Measurements from ENCODE around the gene NCCRP1.
"Not testable (repeated sequence)": the region's sequence is repeated elsewhere in the genome, so short reads cannot be mapped to it uniquely, and the experiment has no call there.

Gene NCCRP1

DNA sequence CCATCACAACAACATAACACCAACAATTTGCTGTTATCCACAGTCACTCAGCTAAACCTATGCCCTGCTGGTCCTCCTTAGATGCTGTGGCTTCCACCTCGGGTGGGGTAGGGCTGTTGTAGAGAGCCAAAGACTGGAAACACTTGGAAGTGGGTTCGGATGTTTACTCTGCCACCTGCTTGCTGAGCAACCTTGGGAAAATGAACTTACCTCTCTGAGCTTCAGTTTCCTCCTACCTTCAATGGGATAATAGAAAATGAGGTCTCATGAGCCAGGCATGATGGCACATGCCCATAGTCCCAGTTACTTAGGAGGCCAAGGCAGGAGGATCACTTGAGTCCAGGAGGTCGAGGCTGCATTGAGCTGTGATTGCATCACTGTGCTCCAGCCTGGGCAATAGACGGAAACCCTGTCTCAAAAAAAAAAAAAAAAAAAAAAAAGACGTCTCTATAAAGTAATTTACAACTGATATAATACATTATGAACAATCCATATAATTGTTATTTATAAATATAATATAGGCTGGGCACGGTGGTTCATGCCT is 10.6 kb downstream of the NCCRP1 start:
- no peak for DNase-seq (ENCODE audit: low read depth in 2 of 2, low spot score in 1 of 2)

DNA sequence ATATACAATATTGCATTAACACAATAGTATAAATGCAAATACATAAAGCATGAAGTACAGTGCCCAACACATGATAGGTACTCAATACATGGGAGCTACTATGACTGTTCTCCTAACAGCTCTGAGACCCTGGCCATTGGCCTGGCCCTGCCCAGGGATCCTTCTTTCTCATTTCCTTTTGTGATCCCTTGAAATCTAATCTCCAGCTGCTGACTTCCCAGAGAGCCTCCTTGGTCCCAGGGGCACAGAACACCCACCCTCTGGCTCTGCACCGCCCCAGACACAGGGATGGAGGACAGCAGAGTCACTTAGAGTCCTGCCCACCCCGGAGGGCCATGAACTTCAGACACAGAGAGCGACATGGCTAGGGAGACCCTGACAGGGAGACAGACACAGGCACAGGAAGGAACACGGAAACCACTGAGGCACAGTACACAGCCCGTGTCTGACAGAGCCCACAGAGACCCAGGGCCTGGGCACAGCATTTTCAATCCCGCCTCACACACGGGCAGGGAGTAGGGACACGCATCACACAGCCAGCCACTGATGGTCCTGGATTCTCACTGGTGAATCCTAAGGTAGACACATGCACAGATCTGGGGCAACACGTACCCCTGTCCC is 11.5 kb downstream of the NCCRP1 start:
- no peak for DNase-seq (ENCODE audit: low read depth in 2 of 2, low spot score in 1 of 2)

DNA sequence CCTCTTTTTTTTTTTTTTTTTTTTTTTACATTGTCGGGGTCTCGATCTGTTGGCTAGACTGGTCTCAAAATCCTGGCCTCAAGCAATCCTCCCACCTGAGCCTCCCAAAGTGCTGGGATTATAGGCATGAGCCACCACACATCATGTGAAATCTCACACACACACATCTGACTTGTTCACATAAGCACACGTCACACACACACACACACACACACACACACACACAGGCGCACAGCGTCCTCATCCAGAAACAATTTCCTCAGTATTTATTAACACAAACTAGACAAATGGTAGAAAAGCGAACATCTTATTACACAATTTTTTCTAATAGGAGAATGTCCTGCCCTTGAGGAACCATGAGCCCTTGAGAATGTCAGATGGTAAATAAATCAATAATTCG is 12.4 kb downstream of the NCCRP1 start:
- DNase-seq (ENCODE audit: low read depth in 2 of 2, low spot score in 1 of 2), result no peak

DNA sequence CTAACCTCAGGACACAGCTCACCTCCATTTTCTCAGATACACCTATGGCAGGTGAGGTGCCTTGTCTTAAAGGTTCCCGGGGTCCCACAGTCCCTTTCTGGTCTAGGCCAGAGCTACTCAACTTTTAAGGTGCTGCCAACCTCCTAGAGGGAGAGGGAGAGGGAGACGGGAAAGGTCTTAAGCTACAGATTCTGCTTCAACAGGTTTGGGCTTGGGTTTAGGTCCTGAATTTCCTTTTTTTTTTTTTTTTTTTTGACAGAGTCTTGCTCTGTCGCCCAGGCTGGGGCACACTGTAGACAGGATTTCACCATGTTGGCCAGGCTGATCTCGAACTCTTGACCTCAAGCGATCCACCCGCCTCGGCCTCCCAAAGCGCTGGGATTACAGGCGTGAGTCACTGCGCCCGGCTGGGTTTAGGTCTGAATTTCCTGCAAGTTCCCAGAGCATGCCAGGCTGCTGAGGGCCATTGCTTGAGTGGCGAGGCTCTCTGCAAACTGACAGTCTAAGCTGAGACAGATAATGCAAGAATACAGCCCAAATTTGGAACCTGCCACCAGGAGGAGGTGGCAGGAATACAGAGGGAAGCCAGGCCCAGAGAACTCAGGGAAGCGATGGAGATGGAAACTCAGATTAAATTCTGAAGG is 15.1 kb downstream of the NCCRP1 start:
- DNase-seq (ENCODE audit: low read depth in 2 of 2, low spot score in 1 of 2), result no peak

DNA sequence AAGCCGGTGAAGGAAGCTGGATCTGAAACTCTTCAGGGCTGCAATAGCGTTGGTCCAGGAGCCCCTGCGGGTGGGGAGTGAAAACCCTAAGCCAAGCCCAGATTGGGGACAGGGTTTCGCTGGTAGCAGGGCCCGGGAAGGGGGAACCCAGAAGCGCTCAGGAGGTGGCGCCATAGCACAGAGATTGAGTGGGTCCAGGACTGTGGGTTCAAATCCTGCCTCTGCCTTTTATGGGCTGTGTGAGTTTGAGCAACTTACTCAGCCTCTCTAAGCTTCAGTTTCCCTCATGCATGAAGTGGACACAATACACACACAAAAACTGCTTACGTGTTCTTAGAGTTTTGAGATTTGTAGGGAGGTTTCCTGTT is 15.6 kb downstream of the NCCRP1 start:
- DNase-seq (ENCODE audit: low read depth in 2 of 2, low spot score in 1 of 2), result peak; percentile 5 to 34

DNA sequence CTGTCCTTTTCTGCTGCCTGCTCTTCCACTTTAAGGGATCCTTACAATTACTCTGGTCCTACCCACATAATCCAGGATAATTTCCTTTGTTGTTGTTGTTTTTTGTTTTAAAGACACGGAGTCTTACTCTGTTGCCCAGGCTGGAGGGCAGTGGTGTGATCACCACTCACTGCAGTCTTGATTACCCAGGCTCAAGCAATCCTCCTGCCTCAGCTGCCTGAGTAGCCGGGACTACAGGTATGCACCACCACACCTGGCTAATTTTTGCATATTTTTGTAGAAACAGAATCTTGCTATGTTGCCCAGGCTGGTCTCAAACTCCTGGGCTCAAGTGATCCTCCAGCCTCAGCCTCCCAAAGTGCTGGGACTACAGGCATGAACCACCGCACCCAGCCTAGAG is 18.6 kb downstream of the NCCRP1 start:
- not testable (repeated sequence) for DNase-seq (ENCODE audit: low read depth in 2 of 2, low spot score in 1 of 2)

DNA sequence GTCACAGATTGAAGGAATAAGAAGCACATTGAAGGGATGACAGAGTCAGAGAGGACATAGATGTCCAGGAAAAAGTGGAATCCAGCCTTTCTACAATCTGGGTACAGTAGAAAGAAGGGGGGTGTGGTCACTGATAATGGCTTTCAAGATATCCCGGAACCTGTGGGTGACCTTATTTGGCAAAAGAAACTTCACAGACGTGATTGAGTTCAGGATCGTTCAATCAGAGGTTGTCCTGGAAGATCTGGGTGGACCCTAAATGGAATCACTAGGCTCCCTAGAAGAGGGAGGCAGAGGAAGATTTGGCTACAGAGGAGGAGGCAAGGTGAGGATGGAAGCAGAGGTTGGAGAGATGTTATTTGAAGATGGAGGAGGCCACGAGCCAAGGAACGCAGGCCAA is 20.3 kb downstream of the NCCRP1 start:
- no peak for DNase-seq (ENCODE audit: low read depth in 2 of 2, low spot score in 1 of 2)

DNA sequence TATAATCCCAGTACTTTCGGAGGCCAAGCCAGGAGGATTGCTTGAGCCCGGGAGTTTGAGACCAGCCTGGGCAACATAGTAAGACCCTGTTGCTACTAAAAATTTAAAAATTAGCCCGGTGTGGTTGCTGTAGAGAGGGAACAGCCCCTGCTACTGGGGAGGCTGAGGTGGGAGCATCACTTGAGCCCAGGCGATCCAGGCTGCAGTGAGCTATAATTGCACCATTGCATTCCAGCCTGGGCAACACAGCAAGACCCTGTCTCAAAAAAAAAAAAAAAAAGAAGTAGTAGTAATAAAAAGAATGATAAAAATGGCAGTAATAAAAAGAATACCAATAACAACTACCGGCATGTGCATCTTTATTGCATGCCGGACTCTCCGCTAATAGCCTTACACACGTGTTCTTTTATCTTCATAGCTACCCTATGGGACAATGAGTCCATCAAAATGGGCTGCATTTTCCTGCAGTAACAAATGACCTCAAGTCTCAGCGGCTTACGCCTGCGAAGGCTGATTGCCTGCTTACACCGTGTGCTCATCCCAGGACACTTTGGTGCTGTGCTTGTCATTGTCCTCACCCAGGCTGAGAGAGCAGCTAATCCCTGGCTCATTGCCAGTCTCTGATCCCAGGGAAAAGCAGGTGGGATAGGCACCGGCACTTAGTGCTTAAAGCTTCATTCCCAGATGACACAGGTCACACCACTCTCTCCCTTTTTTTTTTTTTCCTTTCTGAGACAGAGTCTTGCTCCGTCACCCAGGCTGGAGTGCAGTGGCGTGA is 21.7 kb downstream of the NCCRP1 start:
- no peak for DNase-seq (ENCODE audit: low read depth in 2 of 2, low spot score in 1 of 2)

DNA sequence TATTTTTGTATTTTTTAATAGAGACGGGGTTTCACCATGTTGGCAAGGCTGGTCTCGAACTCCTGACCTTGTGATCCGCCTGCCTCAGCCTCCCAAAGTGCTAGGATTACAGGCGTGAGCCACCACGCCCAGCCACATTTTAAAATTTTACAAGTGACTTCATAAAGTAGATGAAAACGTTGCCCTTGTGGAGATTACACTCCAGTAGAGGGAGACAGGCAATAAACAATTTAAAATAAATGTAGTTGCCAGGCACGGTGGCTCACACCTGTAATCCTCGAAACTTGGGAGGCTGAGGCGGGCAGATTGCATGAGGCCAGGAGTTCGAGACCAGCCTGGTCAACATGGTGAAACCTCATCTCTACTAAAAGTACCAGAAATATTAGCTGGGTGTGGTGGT is 22.3 kb downstream of the NCCRP1 start:
- not testable (repeated sequence) for DNase-seq (ENCODE audit: low read depth in 2 of 2, low spot score in 1 of 2)

DNA sequence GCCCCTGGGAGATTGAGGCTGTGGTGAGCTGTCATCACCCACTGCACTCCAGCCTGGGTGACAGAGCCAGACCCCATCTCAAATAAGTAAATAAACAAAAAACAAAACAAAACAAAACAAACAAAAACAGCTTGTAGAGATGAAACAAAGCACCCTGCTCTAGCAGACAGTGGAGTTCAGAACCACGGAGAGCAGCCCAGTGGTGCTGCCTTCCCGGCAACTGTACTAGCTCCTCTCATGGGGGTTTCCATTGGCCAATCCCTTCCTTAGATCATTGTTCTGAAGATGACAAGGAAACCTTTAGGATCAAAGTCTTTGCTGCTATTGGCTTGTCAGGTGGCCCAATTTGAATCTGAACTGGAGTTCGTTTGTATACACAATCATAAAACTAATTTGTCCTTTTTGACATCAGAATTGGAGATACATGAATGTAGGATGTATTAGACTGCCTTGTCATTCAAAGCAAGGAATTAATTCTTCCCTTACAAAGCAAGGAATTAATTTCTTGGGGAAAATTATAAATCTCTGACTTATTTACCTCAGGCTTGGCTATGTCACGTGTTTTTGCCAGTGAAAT is 27.0 kb downstream of the NCCRP1 start:
- no peak for DNase-seq (ENCODE audit: low read depth in 2 of 2, low spot score in 1 of 2)

DNA sequence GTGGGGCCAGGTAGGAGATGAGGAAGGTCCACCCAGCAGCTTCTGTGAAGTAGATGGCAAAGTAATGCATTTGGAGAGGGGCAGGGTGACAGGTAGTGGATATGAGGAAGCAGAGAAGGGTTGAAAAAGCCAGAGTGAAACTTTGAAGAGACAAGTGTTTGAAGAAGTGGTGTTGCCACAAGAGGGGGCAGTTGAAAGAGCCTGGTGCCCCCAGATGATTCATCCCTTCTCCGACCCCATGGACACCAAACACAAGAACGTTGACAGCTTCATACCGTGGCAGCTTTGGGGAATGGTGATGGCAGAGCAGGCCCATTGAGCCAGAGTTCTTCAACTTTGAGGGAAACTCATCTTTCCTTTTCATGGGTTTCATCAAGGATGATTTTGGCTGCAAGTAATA is 28.1 kb downstream of the NCCRP1 start:
- no peak for DNase-seq (ENCODE audit: low read depth in 2 of 2, low spot score in 1 of 2)

DNA sequence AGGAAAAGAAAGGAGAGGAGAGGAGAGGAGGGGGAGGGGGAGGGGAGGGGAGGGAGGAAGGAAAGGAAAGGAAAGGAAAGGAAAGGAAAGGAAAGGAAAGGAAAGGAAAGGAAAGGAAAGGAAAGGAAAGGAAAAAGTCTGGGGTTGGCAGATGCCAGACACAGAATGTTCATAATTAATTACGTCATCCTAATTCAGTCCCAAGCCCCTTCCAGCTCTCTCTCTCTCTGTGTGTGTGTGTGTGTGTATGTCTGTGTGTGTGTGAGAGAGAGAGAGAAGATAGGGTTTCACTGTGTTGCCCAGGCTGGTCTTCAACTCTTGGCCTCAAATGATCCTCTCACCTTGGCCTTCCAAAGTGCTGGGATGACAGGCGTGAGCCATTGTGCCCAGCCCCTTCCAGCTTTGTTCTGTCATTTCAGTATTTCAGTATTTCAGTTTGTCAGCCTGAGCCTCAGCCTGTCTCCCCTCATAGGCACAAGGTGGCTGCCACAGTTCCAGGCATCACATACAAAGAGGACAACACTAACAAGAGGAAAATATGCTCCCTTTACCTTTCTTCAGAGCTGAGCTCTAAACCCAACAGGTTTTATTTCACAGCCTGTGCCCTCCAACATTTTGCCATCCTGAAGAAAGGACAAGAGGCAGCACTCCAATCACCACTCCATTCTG is 33.5 kb downstream of the NCCRP1 start:
- DNase-seq (ENCODE audit: low read depth in 2 of 2, low spot score in 1 of 2), result no peak

DNA sequence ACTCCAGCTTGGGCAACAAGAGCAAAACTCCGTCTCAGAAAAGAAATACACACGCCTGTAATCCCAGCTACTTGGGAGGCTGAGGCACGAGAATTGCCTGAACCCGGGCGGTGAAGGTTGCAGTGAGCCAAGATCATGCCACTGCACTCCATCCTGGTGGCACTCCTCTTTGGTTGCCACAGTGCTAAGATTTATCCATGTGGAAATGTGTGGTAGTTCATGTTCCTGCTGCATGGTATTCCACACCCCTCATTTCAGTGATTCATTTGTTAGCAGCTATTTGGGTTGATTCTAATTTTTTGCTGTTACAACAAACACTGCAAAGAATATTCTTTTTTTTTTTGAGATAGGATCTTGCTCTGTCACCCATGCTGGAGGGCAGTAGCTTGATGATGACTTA is 35.9 kb downstream of the NCCRP1 start:
- DNase-seq (ENCODE audit: low read depth in 2 of 2, low spot score in 1 of 2), result no peak

DNA sequence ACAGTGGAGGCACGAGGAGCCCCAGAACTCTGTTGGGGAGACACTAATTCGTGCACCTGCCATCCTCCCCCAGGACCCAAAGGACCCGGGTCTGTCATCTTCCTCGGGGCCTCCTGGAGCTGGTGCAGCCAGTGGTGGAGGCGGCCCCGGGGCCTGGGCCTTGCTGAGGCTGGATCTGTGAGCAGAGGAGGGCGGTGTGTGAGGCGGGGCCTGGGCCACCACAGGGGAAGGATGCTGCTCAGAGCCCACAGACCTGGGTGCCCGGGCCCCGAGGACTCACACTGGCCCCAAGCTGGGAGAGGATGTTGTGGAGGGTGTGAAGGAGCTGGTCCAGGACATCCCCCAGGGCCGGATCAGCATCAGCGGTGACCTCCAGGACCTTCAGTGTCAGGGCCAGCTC is 39.8 kb downstream of the NCCRP1 start:
- peak; percentile 10 to 17 for DNase-seq (ENCODE audit: low read depth in 2 of 2, low spot score in 1 of 2)

DNA sequence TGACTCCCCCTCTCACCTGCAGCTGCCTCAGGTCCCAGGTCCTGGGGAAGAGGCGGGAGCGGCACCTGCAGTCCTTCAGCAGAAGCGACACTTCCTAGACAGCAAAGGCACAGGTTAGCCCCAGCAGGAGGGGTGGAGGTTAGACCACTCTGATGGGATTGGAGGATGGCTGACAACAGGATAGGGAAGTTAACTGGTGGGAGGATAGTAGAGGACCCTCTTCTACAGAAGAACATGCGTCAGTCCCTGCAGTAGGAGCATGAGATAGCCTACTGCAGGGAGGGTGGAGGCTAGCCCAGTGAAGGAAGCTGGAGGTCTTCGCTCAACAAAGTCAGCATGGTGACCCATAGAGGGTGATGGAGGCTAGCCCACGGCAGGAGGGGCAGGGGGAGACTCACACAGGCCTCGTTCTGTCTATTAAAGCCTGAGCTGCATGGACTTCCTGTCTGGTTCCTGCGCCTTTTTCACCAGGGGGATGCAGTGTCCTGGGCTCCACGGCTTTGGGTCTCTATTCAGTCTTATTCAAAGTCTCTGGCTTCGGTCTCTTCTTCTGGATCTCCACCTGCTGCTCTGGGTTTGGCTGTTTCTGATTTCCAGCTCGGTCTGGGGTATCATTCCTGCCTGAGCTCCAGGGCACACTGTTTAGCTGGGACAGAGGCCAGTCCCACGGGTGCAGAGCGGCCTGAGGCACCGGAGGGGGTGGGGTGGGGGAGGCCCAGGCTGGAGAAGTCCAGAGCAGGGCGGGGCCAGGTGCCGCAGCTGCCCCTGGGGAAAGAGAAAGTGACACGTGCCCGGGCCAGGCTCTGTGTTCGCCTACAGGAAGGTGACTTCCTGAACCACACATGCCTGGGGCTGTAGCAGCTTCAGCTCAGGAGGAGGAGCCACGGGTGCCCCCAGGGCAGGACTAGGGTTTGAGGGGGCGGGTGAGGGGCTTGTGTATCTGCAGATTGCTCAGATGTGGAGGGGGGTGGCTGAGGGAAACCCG is 40.7 kb downstream of the NCCRP1 start:
- DNase-seq (ENCODE audit: low read depth in 2 of 2, low spot score in 1 of 2), result no peak

DNA sequence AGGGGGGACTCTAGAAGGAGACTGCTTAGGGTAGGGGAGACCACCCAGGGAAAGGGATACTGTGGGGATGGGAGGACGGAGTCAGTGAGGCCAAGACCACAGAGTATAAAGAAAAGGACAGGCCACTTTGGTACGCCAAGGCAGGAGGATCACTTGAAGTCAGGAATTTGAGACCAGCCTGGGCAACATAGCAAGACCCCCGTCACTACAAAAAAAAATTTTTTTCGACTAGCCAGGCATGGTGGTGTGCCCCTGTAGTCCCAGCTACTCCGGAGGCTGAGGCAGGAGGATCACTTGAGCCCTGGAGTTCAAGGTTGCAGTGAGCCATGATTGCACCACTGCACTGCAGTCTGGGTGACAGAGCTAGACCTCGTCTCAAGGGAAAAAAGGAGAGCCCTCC is 41.4 kb downstream of the NCCRP1 start:
- no peak for DNase-seq (ENCODE audit: low read depth in 2 of 2, low spot score in 1 of 2)

DNA sequence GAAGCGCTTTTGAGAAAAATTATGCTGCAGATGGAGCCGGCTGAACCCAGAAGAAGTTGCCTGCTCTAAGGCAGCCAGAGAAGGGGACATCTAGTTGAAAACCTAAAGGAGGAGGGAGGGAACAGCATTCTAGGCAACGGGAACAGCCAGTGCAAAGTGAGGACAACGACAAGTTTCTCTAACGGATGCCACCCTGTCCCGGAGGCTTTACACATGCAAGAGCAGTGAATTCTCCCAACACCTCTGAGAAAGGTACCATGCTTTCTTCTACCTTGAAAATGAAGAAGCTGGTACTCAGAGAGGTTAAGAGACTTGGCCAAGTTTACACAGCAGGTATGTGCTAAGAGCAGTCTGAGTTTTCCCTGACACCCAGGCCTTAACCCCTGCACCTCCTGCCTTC is 42.2 kb downstream of the NCCRP1 start:
- no peak for DNase-seq (ENCODE audit: low read depth in 2 of 2, low spot score in 1 of 2)

DNA sequence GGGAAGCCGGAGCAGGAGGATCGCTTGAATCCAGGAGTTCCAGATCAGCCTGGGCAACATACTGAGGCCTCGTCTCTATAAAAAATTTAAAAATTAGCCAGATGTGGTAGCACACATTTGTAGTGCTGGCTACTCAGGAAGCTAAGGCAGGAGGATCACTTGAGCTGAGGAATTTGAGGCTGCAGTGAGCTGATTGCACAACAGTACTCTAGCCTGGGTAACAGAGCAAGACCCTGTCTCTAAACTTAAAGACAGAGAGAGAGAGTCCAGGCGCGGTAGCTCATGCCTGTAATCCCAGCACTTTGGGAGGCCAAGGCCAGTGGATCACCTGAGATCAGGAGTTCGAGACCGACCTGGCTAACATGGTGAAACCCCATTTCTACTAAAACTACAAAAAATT is 43.7 kb downstream of the NCCRP1 start:
- no peak for DNase-seq (ENCODE audit: low read depth in 2 of 2, low spot score in 1 of 2)

DNA sequence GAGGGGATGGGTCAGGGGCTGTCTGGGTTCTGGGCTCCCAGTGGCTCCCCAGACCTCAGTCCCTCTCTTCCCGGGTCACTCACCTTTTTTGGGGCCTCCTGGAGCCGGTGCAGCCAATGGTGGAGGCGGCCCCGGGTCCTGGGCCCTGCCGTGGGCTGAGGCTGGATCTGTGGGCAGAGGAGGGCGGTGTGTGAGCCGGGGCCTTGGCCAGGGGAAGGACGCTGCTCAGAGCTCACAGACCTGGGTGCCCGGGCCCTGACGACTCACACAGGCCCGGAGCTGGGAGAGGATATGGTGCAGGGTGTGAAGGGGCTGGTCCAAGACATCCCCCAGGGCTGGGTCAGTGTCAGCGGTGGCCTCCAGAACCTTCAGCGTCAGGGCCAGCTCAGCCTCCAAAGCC is 47.0 kb downstream of the NCCRP1 start:
- not testable (repeated sequence) for DNase-seq (ENCODE audit: low read depth in 2 of 2, low spot score in 1 of 2)

DNA sequence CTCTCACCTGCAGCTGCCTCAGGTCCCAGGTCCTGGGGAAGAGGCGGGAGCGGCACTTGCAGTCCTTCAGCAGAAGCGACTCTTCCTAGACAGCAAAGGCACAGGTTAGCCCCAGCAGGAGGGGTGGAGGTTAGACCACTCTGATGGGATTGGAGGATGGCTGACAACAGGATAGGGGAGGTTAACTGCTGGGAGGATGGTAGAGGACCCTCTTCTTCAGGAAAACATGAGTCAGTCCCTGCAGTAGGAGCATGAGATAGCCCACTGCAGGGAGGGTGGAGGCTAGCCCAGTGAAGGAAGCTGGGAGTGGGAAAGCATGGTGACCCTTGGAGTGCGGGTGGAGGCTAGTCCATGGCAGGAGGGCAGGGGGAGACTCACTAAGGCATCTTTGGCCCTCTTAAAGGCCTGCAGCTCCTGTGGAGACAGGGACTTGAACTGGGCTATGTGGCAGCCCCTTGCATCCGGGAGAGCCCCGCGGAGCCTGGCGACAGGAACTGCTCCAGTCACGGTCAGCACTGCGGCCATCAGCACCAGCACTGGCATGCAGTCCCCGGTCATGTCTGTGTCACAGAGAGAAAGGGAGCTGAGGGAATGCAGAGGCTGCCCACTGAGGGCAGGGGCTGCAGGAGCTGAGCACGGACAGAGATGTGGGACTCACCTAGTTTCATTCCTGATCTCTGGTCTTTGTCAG is 47.8 kb downstream of the NCCRP1 start, which contains the start of gene IFNL3:
Gene IFNL3, minus strand, starts transcription at position 597 of the 691 bp plus-strand sequence. Its CDS starts 39 bp downstream, at position 558.
- DNase-seq (ENCODE audit: low read depth in 2 of 2, low spot score in 1 of 2), result not testable (repeated sequence)

All from stimulated activated CD8-positive, alpha-beta memory T cell treated with anti-CD3 and anti-CD28 coated beads, Interleukin-4, amount 100 ng/mL, for 1 hour (primary cell).